GM18505 (cell line): ENCODE data around the gene ACACA.

ENCODE experiments used
- ATAC-seq: cut with Tn5 transposase; IDR thresholded peaks from one replicate; pipeline ENCODE4 v1.9.1; 2021; ENCODE audit not compliant: unreplicated experiment
- POLR2A ChIP-seq: IDR thresholded peaks from 4 replicates; pipeline ENCODE4 v1.6.1; 2011; ENCODE audit warnings: borderline replicate concordance; ENCODE audit not compliant: insufficient read depth, insufficient read length; ENCODE audit errors: extremely low read depth

The ACACA gene

DNA sequence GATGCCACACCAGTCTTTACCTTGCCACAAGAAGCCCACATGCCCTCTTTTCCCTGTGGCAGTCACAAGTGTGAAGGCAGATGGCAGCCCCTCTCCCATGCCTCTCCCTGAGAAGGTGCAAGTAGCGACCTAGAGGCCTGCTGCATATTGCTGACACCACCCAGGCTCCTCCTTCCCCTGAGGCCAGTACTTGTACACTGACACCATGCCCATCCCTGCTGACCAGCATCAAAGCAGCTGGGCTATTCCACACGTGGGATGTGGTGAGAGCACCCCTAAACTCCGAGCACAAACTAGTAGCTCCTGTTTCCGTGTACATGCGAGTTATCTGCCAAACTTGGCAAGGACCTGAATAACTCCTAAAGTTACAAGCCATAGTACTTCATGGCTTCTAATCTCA, 308.5 kb downstream of the ACACA start:
- no peak for TF ChIP-seq POLR2A
- ATAC-seq, result no peak

DNA sequence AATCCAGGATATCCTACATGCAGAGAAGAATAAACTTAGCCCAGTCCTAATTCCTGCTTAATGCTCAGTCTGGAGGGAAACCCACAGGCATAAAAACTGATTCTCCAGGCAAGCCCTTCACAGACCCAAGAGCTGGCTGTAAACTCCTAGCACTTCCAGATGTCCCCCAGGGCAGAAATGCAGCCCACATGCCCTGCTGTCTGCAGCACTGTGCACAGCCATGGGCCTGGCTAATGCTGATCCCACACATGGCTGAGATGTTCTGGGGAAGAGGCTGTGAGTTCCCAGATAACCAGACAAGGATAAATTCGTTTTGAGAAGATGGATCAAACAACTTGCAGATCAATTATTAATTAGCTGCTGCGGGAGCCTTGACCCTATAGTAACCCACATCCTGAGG, 309.5 kb downstream of the ACACA start:
- no peak for TF ChIP-seq POLR2A
- ATAC-seq, result no peak

DNA sequence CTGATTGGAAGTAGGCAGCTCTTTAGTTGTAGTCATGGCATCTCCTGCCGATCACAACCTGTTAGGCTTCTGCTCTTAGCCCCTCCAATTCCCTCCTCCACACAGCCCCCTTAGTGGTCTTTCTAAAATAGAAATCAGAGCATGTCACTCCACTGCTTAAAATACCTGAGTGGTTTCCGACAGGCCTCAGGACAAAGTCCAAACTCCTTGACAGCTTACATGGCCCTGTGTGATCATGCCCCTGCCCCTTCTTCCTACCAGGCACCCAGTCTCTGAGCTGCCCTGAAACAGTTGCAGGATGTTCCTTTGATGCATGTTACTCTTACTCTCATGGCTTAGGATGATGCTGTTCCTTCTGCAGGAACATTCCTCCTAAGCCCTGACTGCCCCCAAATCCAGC, 310.6 kb downstream of the ACACA start:
- TF ChIP-seq POLR2A, result no peak
- ATAC-seq, result no peak

DNA sequence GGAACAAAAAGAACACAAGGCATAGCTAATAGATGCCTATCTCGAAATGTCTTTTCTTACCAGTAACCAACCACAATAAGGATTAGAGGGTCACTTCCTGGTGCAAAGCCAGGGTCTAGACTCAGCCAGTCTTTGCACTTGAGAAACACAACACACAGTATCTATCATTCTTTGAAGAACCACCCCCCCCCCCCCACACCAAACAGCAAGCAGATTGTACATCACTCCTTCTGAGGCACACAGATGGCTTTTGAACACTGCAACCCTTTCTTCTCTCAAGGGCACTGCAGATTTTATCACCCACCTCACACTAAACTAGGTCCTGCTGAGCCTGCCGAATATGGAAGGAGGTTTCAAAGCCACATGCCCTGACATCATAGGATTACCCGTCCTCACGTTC, 312.2 kb downstream of the ACACA start:
- no peak for TF ChIP-seq POLR2A
- ATAC-seq, result no peak

DNA sequence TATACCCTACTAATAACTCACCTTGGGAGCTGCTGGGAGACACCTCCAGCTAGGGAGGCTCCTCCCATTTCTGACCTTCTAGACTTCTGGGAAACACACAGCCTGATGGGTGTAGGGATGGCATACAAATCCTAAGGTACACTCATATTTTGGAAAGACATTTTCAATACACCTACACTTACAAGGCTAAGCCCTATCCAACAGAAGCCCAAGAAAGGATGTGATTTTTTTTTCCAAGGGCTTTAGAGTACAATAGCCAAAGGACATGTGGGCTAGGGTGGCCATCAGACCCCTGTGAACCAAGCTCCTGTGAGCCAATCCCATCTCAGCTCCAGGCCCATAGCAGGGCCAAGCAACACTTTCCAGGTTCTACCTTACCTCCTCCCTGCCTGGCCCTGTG, 313.9 kb downstream of the ACACA start:
- no peak for TF ChIP-seq POLR2A
- ATAC-seq, result no peak

DNA sequence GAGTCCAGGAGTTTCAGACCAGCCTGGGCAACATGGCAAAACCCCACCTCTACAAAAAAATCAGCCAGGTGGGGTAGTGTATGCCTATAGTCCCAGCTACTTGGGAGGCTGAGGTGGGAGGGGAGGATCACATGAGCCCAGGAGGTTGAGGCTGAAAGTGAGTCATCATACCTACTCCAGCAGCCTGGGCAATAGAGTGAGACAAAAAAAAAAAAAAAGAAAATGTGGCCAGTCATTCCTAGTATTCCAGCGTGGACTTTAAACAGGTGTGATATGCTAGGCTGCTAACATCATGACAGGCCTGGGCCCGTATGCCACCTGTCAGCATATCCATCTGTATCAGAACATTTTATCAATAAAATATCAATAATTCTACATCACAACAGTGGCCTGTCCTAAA, 314.6 kb downstream of the ACACA start:
- no peak for TF ChIP-seq POLR2A
- ATAC-seq, result no peak

DNA sequence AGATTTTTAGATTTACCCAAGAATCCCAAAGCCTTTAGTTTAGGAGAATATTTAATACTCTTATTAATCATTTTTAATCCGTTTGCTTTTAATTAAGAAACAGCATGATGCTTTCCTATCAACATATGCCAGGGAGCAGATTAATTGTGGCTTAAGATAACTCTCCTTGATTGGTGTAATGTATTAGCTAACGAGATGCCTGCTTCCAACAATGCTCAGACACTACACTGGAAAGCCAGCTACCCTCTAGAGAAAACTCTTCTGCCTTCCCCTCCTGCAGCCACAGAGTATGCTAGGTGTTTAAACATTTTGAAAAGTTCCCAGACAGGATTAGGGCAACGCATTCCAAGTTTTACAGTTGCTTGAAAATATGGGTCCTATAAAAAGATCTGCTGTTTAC, 315.7 kb downstream of the ACACA start:
- no peak for TF ChIP-seq POLR2A
- ATAC-seq, result no peak

DNA sequence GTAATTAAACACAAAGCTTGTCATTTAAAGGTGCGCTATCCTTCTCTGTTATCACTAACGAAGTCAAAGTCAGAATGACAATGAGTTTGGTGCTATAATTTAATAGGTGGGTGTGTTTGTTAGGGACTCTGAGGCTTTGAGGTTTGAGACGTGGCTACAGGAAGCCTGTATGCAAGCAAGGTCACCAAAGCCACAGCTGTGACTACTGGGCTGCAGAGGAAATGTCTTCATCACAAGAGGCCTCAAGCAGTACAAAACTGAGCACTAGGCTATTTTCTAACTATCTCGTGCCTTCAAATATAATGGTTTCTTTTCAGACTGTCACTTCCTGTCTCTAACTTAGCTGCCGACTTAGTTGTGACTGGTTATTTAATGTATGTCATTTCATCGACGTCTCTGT, 316.7 kb downstream of the ACACA start:
- no peak for TF ChIP-seq POLR2A
- ATAC-seq, result no peak

DNA sequence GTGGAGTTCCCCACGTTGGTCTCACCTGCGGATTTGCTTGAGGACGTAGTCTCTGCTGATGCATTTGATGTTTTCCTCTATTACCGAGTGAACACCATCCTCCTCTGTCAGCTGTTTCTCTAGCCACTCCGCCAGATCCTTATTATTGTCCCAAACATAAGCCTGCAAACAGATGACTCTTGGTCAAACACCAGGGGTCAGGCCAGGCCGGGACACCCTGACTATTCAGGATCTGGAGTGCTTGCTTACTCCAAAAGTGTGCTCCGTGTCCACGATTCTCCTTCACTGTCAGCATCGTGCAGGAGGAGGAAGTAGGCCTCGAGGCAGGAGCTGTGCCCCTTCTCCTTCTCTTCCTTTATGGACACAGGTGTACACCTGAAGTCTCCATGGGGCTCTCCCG, 317.7 kb downstream of the ACACA start:
- no peak for TF ChIP-seq POLR2A
- no peak for ATAC-seq

DNA sequence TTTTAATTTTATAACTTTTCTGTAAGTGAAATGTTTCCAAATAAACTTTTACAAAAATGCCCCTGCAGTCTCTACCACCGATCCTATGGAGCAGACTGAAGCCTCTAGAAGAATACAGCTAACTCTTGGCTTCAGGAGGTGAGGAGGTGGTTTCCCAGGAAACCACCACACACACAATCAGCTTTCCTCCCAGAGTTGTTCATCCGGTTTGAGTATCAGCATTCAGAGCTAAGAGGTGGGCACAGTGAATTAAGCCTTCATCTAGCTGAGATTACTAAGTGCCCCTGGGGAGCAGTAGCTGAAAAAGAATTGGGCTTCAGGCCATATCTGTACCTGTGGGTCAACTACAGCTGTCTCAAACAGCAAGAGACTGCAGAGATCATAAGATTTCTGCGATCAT, 318.2 kb downstream of the ACACA start:
- TF ChIP-seq POLR2A, result no peak
- no peak for ATAC-seq

DNA sequence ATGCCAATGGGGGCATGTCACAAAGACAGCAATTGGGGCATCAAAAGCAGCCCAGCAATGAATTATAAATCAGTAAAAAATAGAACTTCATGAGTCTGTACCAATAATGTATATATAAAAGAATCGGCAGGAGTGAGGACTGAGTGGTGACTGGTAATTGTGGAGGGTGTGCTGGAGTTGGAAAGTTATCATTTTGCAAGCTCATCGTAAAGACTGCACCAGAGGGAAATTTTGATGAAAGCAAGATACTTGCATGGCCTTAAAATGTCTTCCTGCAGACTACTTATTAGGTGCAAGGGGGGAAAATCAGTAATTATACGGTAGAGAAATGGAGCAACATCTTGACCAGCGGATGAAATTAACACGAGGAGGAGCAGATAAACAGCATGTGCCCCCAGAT, 319.0 kb downstream of the ACACA start:
- no peak for ATAC-seq
- TF ChIP-seq POLR2A, result no peak

DNA sequence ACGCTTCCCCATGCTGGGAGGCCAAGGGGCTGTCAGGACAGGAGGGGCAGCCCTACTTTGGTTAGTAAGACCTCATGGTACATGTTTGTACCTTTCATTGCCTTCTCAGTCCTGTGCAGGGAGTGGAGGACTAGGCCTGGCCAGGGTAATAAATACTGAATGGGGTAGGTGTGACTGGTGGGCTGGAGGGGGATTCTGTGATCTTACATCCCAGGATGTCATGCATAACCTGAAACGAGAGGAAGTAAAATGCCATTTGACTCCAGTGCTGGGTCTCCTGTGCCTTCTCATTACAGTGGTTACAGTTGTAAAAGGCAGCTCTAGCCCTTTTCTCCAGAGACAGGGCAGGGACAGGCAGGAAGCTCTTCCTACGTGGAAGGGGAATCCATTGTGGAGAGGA, 319.7 kb downstream of the ACACA start:
- no peak for ATAC-seq
- no peak for TF ChIP-seq POLR2A

DNA sequence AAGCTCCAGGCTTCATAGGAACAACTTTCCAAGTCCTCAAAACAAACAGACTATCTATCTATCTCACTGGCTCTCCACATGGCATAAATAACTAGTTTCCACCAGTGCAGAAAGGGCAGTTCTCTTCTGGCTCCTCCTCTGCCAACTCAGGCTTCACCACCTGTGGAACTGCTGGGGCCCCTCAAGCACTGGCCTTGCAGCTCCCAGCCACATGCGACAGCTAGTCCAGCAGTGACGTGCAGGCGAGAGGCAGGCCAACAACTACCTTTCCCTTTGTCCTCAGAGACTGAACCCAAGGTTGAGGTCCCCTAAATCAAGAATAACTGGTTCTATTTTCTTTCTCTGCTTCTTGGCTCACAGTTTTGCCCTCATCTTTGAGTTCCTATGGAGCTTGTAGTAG, 320.3 kb downstream of the ACACA start:
- ATAC-seq, result no peak
- no peak for TF ChIP-seq POLR2A

DNA sequence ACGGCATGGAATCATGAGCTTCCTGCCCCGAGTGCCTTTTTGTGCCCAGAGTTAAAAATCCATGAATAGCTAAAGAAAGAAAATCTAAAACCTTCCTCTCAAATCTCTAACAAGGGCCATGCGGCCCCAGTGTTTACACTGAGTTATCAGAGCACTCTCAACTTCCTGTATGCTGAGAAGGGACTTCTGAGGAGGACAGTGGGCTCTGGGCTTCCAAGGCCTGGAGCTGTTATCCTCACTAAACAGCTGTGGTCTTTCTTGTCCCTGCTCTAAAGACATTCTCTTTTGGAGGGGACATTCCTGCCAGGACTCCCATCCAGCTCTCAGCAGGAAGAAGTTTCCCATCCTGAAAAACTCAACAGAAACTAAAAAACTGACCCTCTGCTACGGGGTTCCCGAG, 322.3 kb downstream of the ACACA start:
- no peak for ATAC-seq

DNA sequence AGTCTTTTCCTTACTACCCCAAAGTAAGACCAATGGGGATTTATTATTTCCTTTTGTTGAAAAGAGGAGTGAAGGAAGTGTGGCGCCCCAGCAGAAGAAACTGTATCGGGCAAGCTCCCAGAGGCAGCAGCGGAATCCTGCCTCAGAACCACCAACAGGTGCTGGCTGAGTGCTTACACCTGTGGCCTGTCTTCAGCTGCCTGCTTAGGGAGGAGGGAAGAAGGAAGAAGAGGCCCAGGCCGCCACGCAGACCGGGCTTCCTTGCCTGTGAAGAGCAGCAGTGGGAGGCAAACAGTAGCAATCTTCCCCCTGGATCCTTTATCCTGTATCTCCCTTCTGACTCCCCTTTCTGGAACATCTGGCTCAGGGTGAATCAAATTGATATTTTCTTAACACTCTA, 323.2 kb downstream of the ACACA start:
- TF ChIP-seq POLR2A, result no peak
- ATAC-seq, result no peak

More for the DNA sequence above, 322.3 kb downstream of the ACACA start:
- TF ChIP-seq POLR2A, result no peak

DNA sequence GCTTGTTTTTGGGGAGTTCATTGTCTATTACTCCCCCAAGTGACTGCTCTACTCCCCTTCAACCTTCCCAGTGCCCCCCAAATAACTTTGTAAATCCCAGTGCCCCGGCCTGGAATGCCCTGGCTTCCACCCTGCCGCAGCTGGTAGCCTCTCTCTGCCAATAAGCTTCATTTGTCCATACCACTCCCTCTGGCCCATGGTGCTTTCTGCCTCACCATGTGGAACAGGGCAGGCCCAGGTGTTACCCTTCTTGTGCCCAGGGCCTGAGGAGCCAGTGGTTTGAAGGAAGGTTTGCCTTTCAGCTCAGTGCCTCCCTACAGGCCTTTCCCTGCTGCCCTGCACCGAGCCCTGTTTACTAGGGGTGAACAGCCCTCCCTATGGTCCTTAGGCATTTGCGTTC, 323.7 kb downstream of the ACACA start:
- ATAC-seq, result no peak
- TF ChIP-seq POLR2A, result no peak

DNA sequence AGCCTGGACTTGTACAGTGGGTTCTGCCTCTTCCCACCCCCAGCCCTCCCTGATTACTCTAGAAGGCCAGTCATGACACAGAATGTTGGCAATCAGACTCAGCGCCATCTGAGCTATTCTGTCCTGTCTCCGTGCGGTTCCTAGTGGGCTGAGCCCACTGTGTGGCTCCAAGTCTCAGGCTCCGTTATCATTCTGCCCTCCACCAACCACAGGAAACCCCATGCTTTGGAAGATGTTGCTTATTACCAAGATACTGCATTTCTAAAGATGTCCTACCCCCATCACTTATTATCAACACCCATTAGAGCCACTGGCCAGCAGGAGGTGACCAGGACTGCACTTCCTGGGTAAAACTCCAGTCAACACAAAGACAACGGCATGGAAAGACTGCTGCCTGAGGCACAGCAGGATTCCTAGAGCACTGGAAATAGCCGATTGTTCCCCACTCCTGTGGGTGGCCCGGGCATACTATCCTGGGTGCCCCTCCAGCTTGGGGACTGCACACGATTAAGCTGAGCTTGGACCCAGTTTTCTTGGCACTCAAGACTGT, 324.2 kb downstream of the ACACA start:
- ATAC-seq, result no peak
- TF ChIP-seq POLR2A, result no peak
